ENCODE data around the gene MAL. TPM values are rescaled to one million over a fixed set of nuclear protein-coding genes. Genes with fewer than 3 reads are reported as not detected.

The MAL gene
- total and polyA plus RNA-seq, 2 of the 13 experiments (the other 11 are each of a cell fraction or from before 2014, with no cell fraction given), result not detected

DNA sequence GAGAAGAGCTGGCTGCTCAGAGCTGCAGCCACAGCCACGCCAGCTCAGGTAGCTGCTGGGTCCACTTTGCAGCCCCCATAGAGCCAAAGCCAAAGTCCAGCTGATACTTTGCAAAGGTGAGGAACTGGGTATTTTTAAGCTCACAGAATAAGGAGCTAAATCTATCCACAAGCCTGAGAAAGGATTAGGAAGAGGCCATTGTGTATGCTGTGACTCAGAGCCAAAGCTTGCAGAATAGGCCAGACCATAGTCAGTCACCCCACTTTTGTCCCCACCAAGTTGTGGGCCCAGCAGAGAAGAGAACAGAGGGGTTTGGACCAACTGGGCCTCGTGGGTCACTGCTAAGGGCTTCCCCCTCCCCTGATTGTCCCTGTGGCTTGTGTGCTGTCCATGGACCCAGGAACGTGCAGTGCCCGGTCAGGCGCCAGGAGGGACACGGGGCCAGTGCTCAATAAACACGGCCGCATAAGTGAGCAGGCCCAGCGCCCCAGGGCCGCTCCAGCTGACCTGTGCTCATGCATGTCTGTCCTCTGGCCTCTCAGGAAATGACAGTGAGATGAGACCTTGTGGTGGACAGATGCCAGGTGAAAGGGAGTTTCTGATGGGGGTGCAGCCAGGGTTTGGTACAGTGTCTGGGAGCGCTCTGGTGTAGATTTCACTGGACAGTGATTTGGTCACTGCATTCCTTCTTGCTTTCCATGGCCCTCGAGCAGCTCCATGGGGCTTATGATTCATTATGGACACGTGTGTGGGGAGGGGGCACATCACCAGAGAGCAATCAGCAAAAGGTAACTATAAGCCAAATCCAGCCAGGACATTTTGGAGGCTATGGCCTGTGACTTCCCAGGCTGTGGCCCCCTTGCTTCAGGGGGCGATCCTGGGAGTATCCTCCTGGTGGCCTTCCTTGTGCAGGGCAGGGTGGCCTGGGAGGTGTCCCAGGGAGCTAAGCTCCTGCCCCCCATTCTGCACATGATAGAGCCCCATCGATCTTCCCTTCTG, 31.3 kb downstream of the MAL start (continued):
- TF ChIP-seq, protein P1, sequence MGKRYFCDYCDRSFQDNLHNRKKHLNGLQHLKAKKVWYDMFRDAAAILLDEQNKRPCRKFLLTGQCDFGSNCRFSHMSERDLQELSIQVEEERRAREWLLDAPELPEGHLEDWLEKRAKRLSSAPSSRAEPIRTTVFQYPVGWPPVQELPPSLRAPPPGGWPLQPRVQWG (CRISPR knock-in tag; IDR thresholded peaks at IDR 0.05; ENCODE audit: borderline replicate concordance, low read depth), result no peak
- 0 out of 2 replicates have a peak, but pooled peaks have one; percentile 33 for TF ChIP-seq ZNF12 (CRISPR knock-in tag; IDR thresholded peaks at IDR 0.05)
- no peak for TF ChIP-seq SOX6 (IDR thresholded peaks at IDR 0.05)
- TF ChIP-seq SOX6 (CRISPR knock-in tag; IDR thresholded peaks at IDR 0.05), result peak; percentile 33; the same call in 1 of the 2 replicates
- TF ChIP-seq ZNF292 (CRISPR knock-in tag; IDR thresholded peaks at IDR 0.05; ENCODE audit: borderline replicate concordance, low read depth), result no peak; the same call in 1 of the 2 replicates
- 0 out of 2 replicates have a peak, but pooled peaks have one; percentile 26 for TF ChIP-seq ZNF547 (CRISPR knock-in tag; IDR thresholded peaks at IDR 0.05)
- TF ChIP-seq ZSCAN30 (CRISPR knock-in tag; IDR thresholded peaks at IDR 0.05), result no peak
- TF ChIP-seq NFIC (IDR thresholded peaks at IDR 0.05; ENCODE audit: low read length), result no peak
- TF ChIP-seq, protein P2, sequence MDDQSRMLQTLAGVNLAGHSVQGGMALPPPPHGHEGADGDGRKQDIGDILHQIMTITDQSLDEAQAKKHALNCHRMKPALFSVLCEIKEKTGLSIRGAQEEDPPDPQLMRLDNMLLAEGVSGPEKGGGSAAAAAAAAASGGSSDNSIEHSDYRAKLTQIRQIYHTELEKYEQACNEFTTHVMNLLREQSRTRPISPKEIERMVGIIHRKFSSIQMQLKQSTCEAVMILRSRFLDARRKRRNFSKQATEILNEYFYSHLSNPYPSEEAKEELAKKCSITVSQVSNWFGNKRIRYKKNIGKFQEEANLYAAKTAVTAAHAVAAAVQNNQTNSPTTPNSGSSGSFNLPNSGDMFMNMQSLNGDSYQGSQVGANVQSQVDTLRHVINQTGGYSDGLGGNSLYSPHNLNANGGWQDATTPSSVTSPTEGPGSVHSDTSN (CRISPR knock-in tag; IDR thresholded peaks at IDR 0.05; ENCODE audit: borderline replicate concordance), result no peak
- TF ChIP-seq ZNF138 (CRISPR knock-in tag; IDR thresholded peaks at IDR 0.05; ENCODE audit: low read depth), result no peak
- no peak for TF ChIP-seq RBAK (CRISPR knock-in tag; IDR thresholded peaks at IDR 0.05)
- TF ChIP-seq ARNT (IDR thresholded peaks at IDR 0.05), result no peak
- TF ChIP-seq PRDM4 (CRISPR knock-in tag; IDR thresholded peaks at IDR 0.05; ENCODE audit: borderline replicate concordance), result no peak
- TF ChIP-seq LCORL (IDR thresholded peaks at IDR 0.05), result no peak
- TF ChIP-seq LCORL (CRISPR knock-in tag; IDR thresholded peaks at IDR 0.05), result no peak
- 0 out of 2 replicates have a peak, but pooled peaks have one; percentile 45 for TF ChIP-seq HIC2 (CRISPR knock-in tag; IDR thresholded peaks at IDR 0.05; ENCODE audit: low read depth)
- TF ChIP-seq YY1 (IDR thresholded peaks at IDR 0.05; ENCODE audit: insufficient read depth, insufficient replicate concordance, low read depth, low read length), result no peak
- TF ChIP-seq, protein P3, sequence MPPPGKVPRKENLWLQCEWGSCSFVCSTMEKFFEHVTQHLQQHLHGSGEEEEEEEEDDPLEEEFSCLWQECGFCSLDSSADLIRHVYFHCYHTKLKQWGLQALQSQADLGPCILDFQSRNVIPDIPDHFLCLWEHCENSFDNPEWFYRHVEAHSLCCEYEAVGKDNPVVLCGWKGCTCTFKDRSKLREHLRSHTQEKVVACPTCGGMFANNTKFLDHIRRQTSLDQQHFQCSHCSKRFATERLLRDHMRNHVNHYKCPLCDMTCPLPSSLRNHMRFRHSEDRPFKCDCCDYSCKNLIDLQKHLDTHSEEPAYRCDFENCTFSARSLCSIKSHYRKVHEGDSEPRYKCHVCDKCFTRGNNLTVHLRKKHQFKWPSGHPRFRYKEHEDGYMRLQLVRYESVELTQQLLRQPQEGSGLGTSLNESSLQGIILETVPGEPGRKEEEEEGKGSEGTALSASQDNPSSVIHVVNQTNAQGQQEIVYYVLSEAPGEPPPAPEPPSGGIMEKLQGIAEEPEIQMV (CRISPR knock-in tag; IDR thresholded peaks at IDR 0.05; ENCODE audit: low read depth), result no peak; the same call in 1 of the 2 replicates
- TF ChIP-seq RFX3 (CRISPR knock-in tag; IDR thresholded peaks at IDR 0.05), result no peak
- 0 out of 2 replicates have a peak, but pooled peaks have one; percentile 60 for TF ChIP-seq ZNF337 (CRISPR knock-in tag; IDR thresholded peaks at IDR 0.05; ENCODE audit: borderline replicate concordance, low read depth)

Measured in HepG2 (cell line).